ENCODE data around the gene SLC38A2. TPM values are rescaled to one million over a fixed set of nuclear protein-coding genes. Genes with fewer than 3 reads are reported as not detected.
A peak's percentile ranks its signal among the peaks of the same experiment; 100 is the strongest.

The SLC38A2 gene
- total RNA-seq, 4 donors from 2014 or later = 368 to 440 (median 381) TPM

GRCh38 chr12:46395388-46395787, 22.8 kb upstream of the SLC38A2 start:
- WGBS, 2 donors = 68 to 86% methylated on average over 4 of the region's 4 CpGs
- Histone ChIP-seq H3K27me3 (no peaks in the 10 kb centered on the region), H3K4me1 (peaks cover 0 to 20% (median 10%) of the 10 kb centered on the region in 4 donors)

DNA sequence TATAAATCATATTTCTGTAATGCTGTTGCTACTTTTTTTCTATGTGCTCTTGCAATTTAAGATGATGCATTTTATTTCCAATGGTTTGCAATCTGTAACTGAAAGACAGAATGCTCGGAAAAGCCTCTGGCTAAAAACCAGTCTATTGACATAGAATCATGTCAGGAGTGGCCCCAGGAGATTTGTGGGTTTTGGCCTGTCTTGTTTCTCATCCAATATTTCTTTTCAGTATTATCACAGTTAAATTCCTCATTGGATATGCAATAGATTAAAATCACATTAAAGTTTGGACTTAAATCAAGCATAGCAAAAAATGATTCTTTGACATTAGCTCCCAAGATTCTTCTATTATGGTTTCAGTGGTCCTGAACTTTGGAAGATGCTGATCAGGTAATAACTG, 19.1 kb upstream of the SLC38A2 start:
- no peaks in the 10 kb centered on the region for H3K9me3 ChIP-seq
- H3K4me3 ChIP-seq = no peak overlapping the region
- 63 to 72% methylated on average over 1 of the region's 1 CpG for WGBS, 2 donors
- no peaks in the 10 kb centered on the region for H3K27me3 ChIP-seq
- H3K27ac ChIP-seq = peak overlapping the region; percentile 2 to 74 (median 42)
- no peaks in the 10 kb centered on the region for H3K36me3 ChIP-seq
- H3K4me1 ChIP-seq = peaks cover 3 to 51% (median 27%) of the 10 kb centered on the region in 4 donors
- DNase-seq (ENCODE audit: low spot score in 2 of 2) = peak; percentile 32 to 73
- no peak for TF ChIP-seq POLR2A (IDR thresholded peaks at IDR 0.05)
- no peak for TF ChIP-seq CTCF (IDR thresholded peaks at IDR 0.05)
- peak in 1 of 2 donors; percentile 78 for TF ChIP-seq EP300 (IDR thresholded peaks at IDR 0.05)

More at GRCh38 chr12:46395388-46395787, 22.8 kb upstream of the SLC38A2 start:
- no peak overlapping the region for H3K4me3 ChIP-seq
- H3K9me3 ChIP-seq = no peaks in the 10 kb centered on the region
- no peak overlapping the region for H3K27ac ChIP-seq
- DNase-seq (ENCODE audit: low spot score in 2 of 2) = no peak
- TF ChIP-seq POLR2A (IDR thresholded peaks at IDR 0.05) (no peak), CTCF (IDR thresholded peaks at IDR 0.05) (no peak), EP300 (IDR thresholded peaks at IDR 0.05) (no peak)
- H3K36me3 ChIP-seq = no peaks in the 10 kb centered on the region

GRCh38 chr12:46390881-46391280, 18.3 kb upstream of the SLC38A2 start:
- H3K27me3 ChIP-seq = no peaks in the 10 kb centered on the region
- TF ChIP-seq CTCF (IDR thresholded peaks at IDR 0.05) = no peak
- no peak for TF ChIP-seq POLR2A (IDR thresholded peaks at IDR 0.05)
- no peak for TF ChIP-seq EP300 (IDR thresholded peaks at IDR 0.05)
- H3K4me3 ChIP-seq = no peak overlapping the region
- H3K4me1 ChIP-seq = peaks cover 3 to 58% (median 34%) of the 10 kb centered on the region in 4 donors
- H3K36me3 ChIP-seq = no peaks in the 10 kb centered on the region
- WGBS, 2 donors = 81 to 85% methylated on average over 4 of the region's 4 CpGs
- DNase-seq (ENCODE audit: low spot score in 2 of 2) = no peak
- H3K27ac ChIP-seq = peak overlapping the region in 3 of 4 donors; percentile 15 to 74 (median 68)
- H3K9me3 ChIP-seq = no peaks in the 10 kb centered on the region

DNA sequence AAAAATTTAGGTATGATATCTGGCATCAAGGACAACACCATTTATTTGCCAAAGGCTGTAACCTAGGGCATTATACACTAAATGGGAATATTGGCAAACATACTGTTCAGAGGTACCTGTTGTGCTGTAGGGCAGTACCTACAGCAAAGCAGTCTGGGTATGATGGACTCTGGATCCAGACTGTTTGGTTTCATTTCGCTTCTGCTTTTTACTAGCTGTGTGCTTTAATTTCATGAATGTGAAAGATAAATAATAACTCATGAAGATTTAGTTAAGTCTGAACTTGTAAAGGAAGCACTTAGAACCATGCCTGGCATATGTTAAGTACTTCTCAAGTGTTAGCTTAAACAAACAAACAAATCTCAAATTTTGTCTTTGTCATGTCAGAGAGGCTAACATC, 17.7 kb upstream of the SLC38A2 start:
- WGBS, 2 donors = 68% methylated on average over 1 of the region's 1 CpG
- Histone ChIP-seq H3K27ac (peak overlapping the region in 3 of 4 donors; percentile 15 to 74 (median 68)), H3K4me1 (peaks cover 3 to 64% (median 39%) of the 10 kb centered on the region in 4 donors), H3K4me3 (no peak overlapping the region), H3K36me3 (no peaks in the 10 kb centered on the region), H3K27me3 (no peaks in the 10 kb centered on the region), H3K9me3 (no peaks in the 10 kb centered on the region)
- TF ChIP-seq EP300 (IDR thresholded peaks at IDR 0.05) (no peak), POLR2A (IDR thresholded peaks at IDR 0.05) (no peak), CTCF (IDR thresholded peaks at IDR 0.05) (no peak)
- DNase-seq (ENCODE audit: low spot score in 2 of 2) = no peak

- Histone ChIP-seq H3K4me1 (peaks cover 3 to 75% (median 47%) of the 10 kb centered on the region in 4 donors), H3K4me3 (no peak overlapping the region), H3K36me3 (no peaks in the 10 kb centered on the region), H3K27ac (peak overlapping the region; percentile 51 to 100 (median 76)), H3K27me3 (no peaks in the 10 kb centered on the region), H3K9me3 (no peaks in the 10 kb centered on the region)
- 56 to 60% methylated on average over 2 of the region's 2 CpGs for WGBS, 2 donors
- TF ChIP-seq EP300 (IDR thresholded peaks at IDR 0.05) (peak; percentile 54 to 96), POLR2A (IDR thresholded peaks at IDR 0.05) (peak in 1 of 2 donors; percentile 26), CTCF (IDR thresholded peaks at IDR 0.05) (no peak)
- DNase-seq (ENCODE audit: low spot score in 2 of 2) = peak; percentile 48 to 88
Observed at GRCh38 chr12:46389031-46389616, 16.6 kb upstream of the SLC38A2 start.

Data from tibial nerve (tissue), 4 donors.